Peyer's patch (tissue), 4 donors: Measurements from ENCODE around the gene FBXO9. TPM values are rescaled to one million over a fixed set of nuclear protein-coding genes. Genes with fewer than 3 reads are reported as not detected.

Source experiments
- DNase-seq, 3 donors: peaks; one replicate each; pipeline ENCODE4 v3.0.0-alpha.2; 2017 to 2019
- H3K27ac ChIP-seq, 4 donors: fragments of 200-600 bp; sonication (generic); one replicate each; pipeline ENCODE4 v1.5.1; 2016 to 2019
- H3K27me3 ChIP-seq, 2 donors: fragments of 200-600 bp; sonication (generic); one replicate each; pipeline ENCODE4 v1.5.1; 2019
- H3K36me3 ChIP-seq, 3 donors: fragments of 200-600 bp; sonication (generic); one replicate each; pipeline ENCODE4 v1.5.1; 2016 to 2019
- H3K4me1 ChIP-seq, 4 donors: fragments of 200-600 bp; sonication (generic); one replicate each; pipeline ENCODE4 v1.5.1; 2016 to 2019
- H3K4me3 ChIP-seq, 4 donors: fragments of 200-600 bp; sonication (generic); 1 replicate in 3 of 4; 2 replicates in 1 of 4; pipeline ENCODE4 v1.5.1; 2016 to 2019; ENCODE audit warnings: mild to moderate bottlenecking in 1 of 4
- H3K9me3 ChIP-seq, 4 donors: fragments of 200-600 bp; sonication (generic); one replicate each; pipeline ENCODE4 v1.5.1; 2016 to 2019; ENCODE audit warnings: mild to moderate bottlenecking in 1 of 4
- CTCF ChIP-seq, 6 experiments: fragments of 450-650 bp in 4 of 6; fragments of 200-600 bp in 2 of 6; sonication (generic) in 1 of 6; IDR thresholded peaks; one replicate each; pipeline ENCODE4 v1.5.1; 2017 to 2019; ENCODE audit warnings: antibody characterized with exemption in 6 of 6, mild to moderate bottlenecking in 3 of 6, moderate library complexity in 1 of 6
- POLR2A ChIP-seq, 2 donors: fragments of 450-650 bp; IDR thresholded peaks; one replicate each; pipeline ENCODE4 v1.5.1; 2017; ENCODE audit warnings: antibody characterized with exemption in 2 of 2, mild to moderate bottlenecking in 2 of 2, moderate library complexity in 2 of 2
- total RNA-seq, 4 donors: library from RNA; depleted of rRNA; stranded (reverse); fragments of >200 nt; gene quantifications; one replicate each; pipeline ENCODE4 v1.1.0, GENCODE V29; 2016

FBXO9 gene
- total RNA-seq, 4 donors from 2014 or later, result 62.5 to 109 (median 76.6) TPM

- peaks cover 0 to 13% (median 0%) of the 10 kb centered on the region in 4 donors for H3K4me1 ChIP-seq
- H3K36me3 ChIP-seq, result no peaks in the 10 kb centered on the region
- H3K9me3 ChIP-seq, result no peaks in the 10 kb centered on the region
- no peaks in the 10 kb centered on the region for H3K27me3 ChIP-seq
- no peak overlapping the region for H3K27ac ChIP-seq
- no peak overlapping the region for H3K4me3 ChIP-seq
- no peak for DNase-seq
- TF ChIP-seq CTCF (IDR thresholded peaks at IDR 0.05) (no peak), POLR2A (IDR thresholded peaks at IDR 0.05) (no peak)
These were observed 48.5 kb downstream of the FBXO9 start for GRCh38 chr6:53113742-53114141.

- Histone ChIP-seq H3K36me3 (no peaks in the 10 kb centered on the region), H3K4me1 (peaks cover 0 to 20% (median 0%) of the 10 kb centered on the region in 4 donors), H3K27ac (no peak overlapping the region), H3K4me3 (no peak overlapping the region), H3K27me3 (no peaks in the 10 kb centered on the region), H3K9me3 (no peaks in the 10 kb centered on the region)
- TF ChIP-seq CTCF (IDR thresholded peaks at IDR 0.05) (no peak), POLR2A (IDR thresholded peaks at IDR 0.05) (no peak)
- DNase-seq, result no peak
These were observed 49.9 kb downstream of the FBXO9 start for GRCh38 chr6:53115113-53115512.

- H3K27ac ChIP-seq, result no peak overlapping the region
- no peak overlapping the region for H3K4me3 ChIP-seq
- DNase-seq, result no peak
- TF ChIP-seq CTCF (IDR thresholded peaks at IDR 0.05), result no peak
- TF ChIP-seq POLR2A (IDR thresholded peaks at IDR 0.05), result no peak
- no peaks in the 10 kb centered on the region for H3K27me3 ChIP-seq
- no peaks in the 10 kb centered on the region for H3K9me3 ChIP-seq
- peaks cover 0 to 22% (median 0%) of the 10 kb centered on the region in 4 donors for H3K4me1 ChIP-seq
- H3K36me3 ChIP-seq, result no peaks in the 10 kb centered on the region
These were observed 50.5 kb downstream of the FBXO9 start for GRCh38 chr6:53115741-53116140.

- Histone ChIP-seq H3K27me3 (no peaks in the 10 kb centered on the region), H3K4me1 (peaks cover 0 to 9% (median 0%) of the 10 kb centered on the region in 4 donors), H3K27ac (peak overlapping the region in 1 of 4 donors; percentile 61), H3K9me3 (no peaks in the 10 kb centered on the region), H3K36me3 (no peaks in the 10 kb centered on the region), H3K4me3 (no peak overlapping the region)
- no peak for DNase-seq
- no peak for TF ChIP-seq POLR2A (IDR thresholded peaks at IDR 0.05)
- no peak for TF ChIP-seq CTCF (IDR thresholded peaks at IDR 0.05)
These were observed 54.1 kb downstream of the FBXO9 start for GRCh38 chr6:53119349-53119748.

- Histone ChIP-seq H3K4me1 (peaks cover 0 to 9% (median 0%) of the 10 kb centered on the region in 4 donors), H3K4me3 (no peak overlapping the region), H3K27ac (peak overlapping the region in 2 of 4 donors; percentile 44 to 61), H3K36me3 (no peaks in the 10 kb centered on the region), H3K27me3 (no peaks in the 10 kb centered on the region), H3K9me3 (no peaks in the 10 kb centered on the region)
- peak in 1 of 3 donors; percentile 60 for DNase-seq
- TF ChIP-seq CTCF (IDR thresholded peaks at IDR 0.05), result no peak
These were observed 54.7 kb downstream of the FBXO9 start for GRCh38 chr6:53119772-53120409.
